Activated naive CD8-positive, alpha-beta T cell treated with anti-CD3 and anti-CD28 coated beads, Interleukin-2, amount 50 U/mL, for 24 hours (primary cell): ENCODE measurements around the gene BANF1.
A peak's percentile ranks its signal among the peaks of the same experiment; 100 is the strongest.
"Not testable (repeated sequence)": the region's sequence is repeated elsewhere in the genome, so short reads cannot be mapped to it uniquely, and the experiment has no call there.

ENCODE experiments used
- ATAC-seq: fragments of 150-1000 bp; cut with Tn5 transposase; one replicate; pipeline ENCODE4 v1.10.0; 2021
- DNase-seq: peaks from one replicate; pipeline ENCODE4 v3.0.0; 2021
- H3K27ac Mint-ChIP-seq: one replicate; pipeline ENCODE4 v1.8.0; 2021; ENCODE audit warnings: mild to moderate bottlenecking, mixed read lengths
- H3K27me3 Mint-ChIP-seq: one replicate; pipeline ENCODE4 v1.8.0; 2021; ENCODE audit warnings: mixed read lengths
- H3K36me3 Mint-ChIP-seq: one replicate; pipeline ENCODE4 v1.8.0; 2021; ENCODE audit warnings: low read depth, mixed read lengths
- H3K4me1 Mint-ChIP-seq: one replicate; pipeline ENCODE4 v1.8.0; 2021; ENCODE audit warnings: mixed read lengths
- H3K4me3 Mint-ChIP-seq: one replicate; pipeline ENCODE4 v1.8.0; 2021; ENCODE audit warnings: mild to moderate bottlenecking, moderate library complexity, mixed read lengths
- H3K9me3 Mint-ChIP-seq: one replicate; pipeline ENCODE4 v1.8.0; 2021; ENCODE audit warnings: mixed read lengths

Gene BANF1

DNA sequence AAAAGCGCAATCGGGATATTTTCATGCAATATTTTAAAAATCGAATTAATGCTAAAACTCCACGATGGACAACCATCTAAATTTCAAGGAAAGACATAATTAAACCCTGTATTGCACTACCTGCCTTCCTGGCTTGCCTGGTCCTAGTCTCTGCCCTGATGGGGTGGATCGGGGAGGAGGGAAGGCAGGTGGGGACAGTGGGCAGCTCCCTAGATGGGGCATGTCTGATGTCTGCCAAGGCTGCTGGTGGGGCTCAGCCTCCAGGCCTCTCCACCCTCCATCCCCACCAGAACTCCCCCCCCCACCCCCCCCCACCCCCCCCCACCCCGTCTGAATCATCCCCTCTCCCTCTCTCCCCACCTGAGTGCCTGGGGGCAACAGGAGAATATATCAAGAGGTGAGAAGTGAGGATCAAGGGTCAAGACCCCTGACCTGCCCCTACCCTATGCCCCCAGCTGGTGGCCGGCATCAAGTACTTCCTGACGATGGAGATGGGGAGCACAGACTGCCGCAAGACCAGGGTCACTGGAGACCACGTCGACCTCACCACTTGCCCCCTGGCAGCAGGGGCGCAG is 10.2 kb downstream of the BANF1 start:
- Mint-ChIP-seq H3K27me3 (peaks cover 12% of the 10 kb centered on the region), H3K4me3 (no peak overlapping the region), H3K4me1 (peaks cover 3% of the 10 kb centered on the region), H3K36me3 (no peaks in the 10 kb centered on the region), H3K27ac (no peak overlapping the region), H3K9me3 (no peaks in the 10 kb centered on the region)
- ATAC-seq (no peak), DNase-seq (no peak)

DNA sequence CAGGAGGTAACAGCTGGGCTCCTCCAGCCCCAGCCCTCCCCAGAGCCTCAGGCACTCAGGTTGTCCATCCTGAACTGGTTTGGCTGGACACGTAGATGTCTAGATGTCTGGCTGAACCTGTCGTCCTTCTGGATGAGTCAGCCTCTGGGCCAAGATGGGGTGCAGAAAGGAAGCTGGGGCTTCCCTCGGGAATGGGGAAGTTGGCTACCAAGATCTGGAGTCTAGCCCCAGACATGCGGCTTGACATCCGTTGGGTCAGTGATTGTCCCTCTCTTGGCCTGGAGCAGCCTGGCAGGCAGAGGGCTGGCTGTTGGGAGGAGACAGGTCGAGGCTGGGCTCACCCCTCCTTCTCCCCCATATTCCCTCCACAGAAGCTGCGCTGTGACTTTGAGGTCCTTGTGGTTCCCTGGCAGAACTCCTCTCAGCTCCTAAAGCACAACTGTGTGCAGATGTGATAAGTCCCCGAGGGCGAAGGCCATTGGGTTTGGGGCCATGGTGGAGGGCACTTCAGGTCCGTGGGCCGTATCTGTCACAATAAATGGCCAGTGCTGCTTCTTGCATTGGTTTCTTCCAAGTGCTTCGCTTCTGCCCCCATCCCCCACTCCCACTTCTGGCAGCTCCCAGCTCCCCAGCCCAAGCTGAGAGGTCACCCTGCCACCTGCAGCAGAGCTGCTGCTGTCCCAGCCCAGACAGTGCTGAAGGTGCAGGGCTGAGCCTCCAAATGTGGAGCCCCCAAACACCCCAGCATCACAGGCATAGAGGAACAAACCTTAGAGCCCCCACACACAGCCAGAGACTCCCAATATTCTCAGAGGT is 10.9 kb downstream of the BANF1 start:
- Mint-ChIP-seq H3K4me3 (no peak overlapping the region), H3K4me1 (peaks cover 6% of the 10 kb centered on the region), H3K27ac (no peak overlapping the region), H3K36me3 (no peaks in the 10 kb centered on the region), H3K9me3 (no peaks in the 10 kb centered on the region), H3K27me3 (peaks cover 12% of the 10 kb centered on the region)
- ATAC-seq, result no peak
- DNase-seq, result no peak

DNA sequence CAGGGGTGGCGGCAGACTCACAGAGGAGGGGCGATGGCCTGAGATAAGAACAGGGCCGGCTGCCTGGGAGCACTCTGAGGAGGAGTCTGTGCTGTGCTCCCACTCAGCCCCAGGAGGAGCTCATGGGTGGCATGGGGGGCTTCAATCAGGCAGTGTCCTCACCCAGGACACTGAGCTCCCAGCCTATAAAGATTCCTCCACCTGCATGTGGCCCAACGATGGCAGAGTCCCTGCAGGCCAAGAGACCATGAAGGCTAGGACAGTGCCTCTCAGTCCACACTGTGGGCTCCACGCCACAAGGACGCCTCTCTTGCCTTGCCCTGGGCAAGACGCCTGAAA is 11.4 kb downstream of the BANF1 start:
- peaks cover 9% of the 10 kb centered on the region for H3K4me1 Mint-ChIP-seq
- no peak for DNase-seq
- no peak overlapping the region for H3K27ac Mint-ChIP-seq
- ATAC-seq, result no peak
- peaks cover 12% of the 10 kb centered on the region for H3K27me3 Mint-ChIP-seq
- no peaks in the 10 kb centered on the region for H3K36me3 Mint-ChIP-seq
- no peak overlapping the region for H3K4me3 Mint-ChIP-seq
- no peaks in the 10 kb centered on the region for H3K9me3 Mint-ChIP-seq

DNA sequence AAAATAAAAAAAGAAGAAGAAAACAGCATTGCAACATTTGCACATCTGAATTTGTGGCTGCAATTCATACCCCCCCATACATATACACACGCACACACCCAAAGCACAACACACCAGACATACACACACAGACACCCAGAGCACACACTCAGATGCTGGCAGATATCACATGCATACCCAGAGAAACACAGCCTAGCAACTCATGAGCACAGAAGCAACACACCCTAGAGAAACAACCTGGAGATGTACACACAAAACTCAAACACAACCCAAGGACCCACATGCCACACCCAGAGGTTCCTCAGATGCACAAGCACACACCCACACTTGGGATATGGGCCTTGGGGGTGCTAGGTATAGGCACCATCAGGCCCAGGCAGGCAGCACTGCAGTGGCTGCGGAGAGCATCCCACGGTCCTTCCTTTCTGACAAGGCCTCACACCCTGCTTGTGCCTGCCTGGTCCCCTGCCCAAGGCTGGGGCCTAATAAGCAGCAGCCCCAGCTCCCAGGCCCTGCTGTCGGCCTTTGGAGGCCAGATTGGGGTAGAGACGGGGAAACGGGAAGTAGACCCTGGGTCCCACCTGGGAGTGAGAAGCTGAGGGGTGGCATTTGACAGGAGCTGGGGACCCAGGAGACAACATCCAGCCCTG is 12.6 kb downstream of the BANF1 start:
- H3K27ac Mint-ChIP-seq, result no peak overlapping the region
- H3K4me3 Mint-ChIP-seq, result no peak overlapping the region
- peaks cover 9% of the 10 kb centered on the region for H3K4me1 Mint-ChIP-seq
- ATAC-seq (no peak), DNase-seq (no peak)
- H3K9me3 Mint-ChIP-seq, result no peaks in the 10 kb centered on the region
- no peaks in the 10 kb centered on the region for H3K36me3 Mint-ChIP-seq
- H3K27me3 Mint-ChIP-seq, result peaks cover 12% of the 10 kb centered on the region

DNA sequence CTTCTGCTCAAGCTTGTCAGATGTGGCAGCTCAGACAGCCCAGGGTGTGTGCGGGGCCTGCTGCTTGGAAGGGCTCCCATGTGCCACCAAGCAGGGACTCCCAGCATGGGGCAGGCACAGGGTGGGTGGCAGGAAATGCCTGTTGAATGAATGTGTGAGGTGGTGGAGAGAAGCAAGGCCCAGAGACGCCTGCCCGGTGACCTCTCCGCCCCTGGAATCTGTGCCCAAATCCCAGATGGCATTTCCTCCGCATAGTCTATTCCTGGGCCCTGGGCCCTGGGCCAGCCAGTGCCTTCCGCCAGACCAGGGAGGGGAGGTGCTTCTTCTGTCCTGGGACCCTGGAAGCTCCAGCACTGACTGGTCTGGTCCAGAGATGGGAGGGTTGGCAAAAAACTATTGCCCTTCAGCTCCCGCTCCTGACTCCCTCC is 13.2 kb downstream of the BANF1 start:
- DNase-seq, result no peak
- no peak overlapping the region for H3K27ac Mint-ChIP-seq
- peaks cover 8% of the 10 kb centered on the region for H3K27me3 Mint-ChIP-seq
- H3K36me3 Mint-ChIP-seq, result no peaks in the 10 kb centered on the region
- no peak overlapping the region for H3K4me3 Mint-ChIP-seq
- ATAC-seq, result no peak
- peaks cover 9% of the 10 kb centered on the region for H3K4me1 Mint-ChIP-seq
- H3K9me3 Mint-ChIP-seq, result no peaks in the 10 kb centered on the region

DNA sequence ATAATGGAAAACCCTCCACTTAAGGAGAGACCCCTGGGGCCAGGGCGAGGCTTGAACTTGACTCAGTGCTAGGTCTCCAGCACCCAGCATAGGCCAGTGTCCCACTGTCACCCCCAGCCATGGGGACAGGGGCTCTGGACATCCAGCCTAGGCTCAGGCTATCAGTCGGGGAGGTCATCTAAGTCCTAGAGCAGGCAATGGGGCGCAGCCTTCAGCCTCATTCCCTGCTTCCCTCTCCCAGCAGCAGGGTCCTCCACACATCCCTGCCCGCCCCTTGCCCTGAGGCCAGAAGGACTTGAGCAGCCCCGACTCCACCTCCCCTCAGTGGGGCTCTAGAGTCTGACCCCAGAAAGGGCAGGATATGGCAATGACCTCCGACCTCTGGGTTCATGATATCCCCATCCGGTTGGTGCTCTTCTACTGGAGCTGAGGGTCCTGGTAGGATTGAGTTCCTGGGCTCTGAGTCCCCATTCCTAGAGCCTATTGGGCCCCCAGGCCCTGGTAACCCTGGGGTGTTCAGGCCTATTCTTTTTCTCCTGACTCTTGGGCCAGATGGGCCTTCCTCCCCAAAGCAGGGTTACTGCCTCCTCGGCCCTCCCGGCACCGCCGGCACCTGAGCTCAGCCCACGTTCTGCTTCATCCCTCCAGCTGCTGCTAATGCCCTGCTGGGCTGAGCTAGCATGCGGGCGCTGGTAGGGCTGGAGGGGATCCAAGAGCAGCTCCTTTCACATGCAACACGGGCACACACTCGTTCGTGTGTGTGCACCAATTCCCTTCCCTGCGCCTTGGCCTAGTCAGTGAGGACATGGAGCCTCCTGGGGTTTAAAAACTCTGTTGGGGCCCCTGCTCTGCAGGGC is 13.9 kb downstream of the BANF1 start:
- ATAC-seq, result no peak
- DNase-seq, result no peak
- Mint-ChIP-seq H3K27ac (no peak overlapping the region), H3K4me1 (peaks cover 12% of the 10 kb centered on the region), H3K27me3 (peaks cover 8% of the 10 kb centered on the region), H3K9me3 (no peaks in the 10 kb centered on the region), H3K4me3 (no peak overlapping the region), H3K36me3 (no peaks in the 10 kb centered on the region)

DNA sequence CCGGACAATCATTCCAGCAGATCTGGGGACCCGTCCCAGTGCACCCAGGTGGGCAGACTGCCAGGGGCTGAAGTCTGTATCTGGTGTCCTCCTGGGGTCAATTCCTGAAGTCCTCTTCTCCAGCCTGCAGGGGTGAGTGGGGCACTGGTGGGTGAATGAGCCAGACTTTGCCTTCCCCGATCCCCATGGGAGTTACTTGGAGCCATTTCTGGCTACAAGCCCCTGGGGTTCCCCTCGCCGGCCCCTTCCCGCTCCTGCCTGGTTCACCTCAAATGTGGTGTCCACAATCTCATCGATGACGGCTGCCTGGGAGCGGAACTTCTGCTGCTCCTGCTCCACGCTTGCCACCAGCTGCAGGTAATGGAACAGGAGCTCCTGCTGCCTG is 14.5 kb downstream of the BANF1 start:
- H3K4me3 Mint-ChIP-seq, result no peak overlapping the region
- no peaks in the 10 kb centered on the region for H3K36me3 Mint-ChIP-seq
- peaks cover 8% of the 10 kb centered on the region for H3K27me3 Mint-ChIP-seq
- no peak overlapping the region for H3K27ac Mint-ChIP-seq
- H3K4me1 Mint-ChIP-seq, result peaks cover 17% of the 10 kb centered on the region
- no peaks in the 10 kb centered on the region for H3K9me3 Mint-ChIP-seq
- ATAC-seq (no peak), DNase-seq (no peak)

DNA sequence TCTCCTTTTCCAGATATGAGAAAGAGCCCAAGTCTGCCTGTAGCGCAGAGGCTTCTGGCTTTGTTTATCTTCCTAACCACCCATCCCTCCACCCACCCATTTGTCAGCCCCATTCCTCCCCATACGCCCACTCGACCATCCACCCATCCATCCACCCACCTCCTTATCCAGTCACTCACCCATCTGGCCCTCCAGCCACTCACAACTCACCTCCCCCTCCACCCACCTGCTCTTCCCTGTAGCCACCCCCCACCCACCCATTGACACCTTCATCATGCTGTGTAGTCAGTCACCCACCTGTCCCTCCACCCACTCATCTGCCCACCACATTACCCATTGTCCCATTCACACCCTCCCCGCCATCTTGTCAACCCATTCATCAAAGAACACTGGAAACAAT is 15.0 kb downstream of the BANF1 start:
- H3K27ac Mint-ChIP-seq, result no peak overlapping the region
- no peaks in the 10 kb centered on the region for H3K9me3 Mint-ChIP-seq
- H3K4me3 Mint-ChIP-seq, result no peak overlapping the region

DNA sequence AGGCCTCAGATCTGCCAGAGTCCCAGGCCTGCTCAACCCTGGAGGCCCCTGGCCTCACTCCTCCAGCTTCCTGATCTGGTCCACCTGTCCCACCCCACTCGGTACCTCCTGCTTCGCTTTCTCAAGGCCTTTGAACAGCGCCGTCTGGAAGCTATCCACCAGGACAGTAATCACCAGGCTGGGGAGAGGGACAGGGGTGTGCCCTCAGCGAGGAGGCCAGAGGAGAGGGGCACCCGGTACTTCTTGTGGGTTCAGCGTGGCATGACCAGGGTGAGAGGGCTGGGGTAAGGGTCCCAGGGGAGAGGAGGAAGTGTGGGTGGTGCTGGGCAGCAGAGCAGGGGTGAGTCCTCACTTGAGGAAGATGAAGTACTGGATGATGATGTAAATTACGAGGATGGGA is 17.9 kb downstream of the BANF1 start:
- DNase-seq (no peak), ATAC-seq (no peak)
- H3K36me3 Mint-ChIP-seq, result no peaks in the 10 kb centered on the region
- H3K9me3 Mint-ChIP-seq, result no peaks in the 10 kb centered on the region
- peaks cover 7% of the 10 kb centered on the region for H3K27me3 Mint-ChIP-seq
- H3K4me1 Mint-ChIP-seq, result peaks cover 21% of the 10 kb centered on the region
- H3K27ac Mint-ChIP-seq, result no peak overlapping the region
- no peak overlapping the region for H3K4me3 Mint-ChIP-seq

More for the DNA sequence above, 15.0 kb downstream of the BANF1 start:
- Mint-ChIP-seq H3K4me1 (peaks cover 21% of the 10 kb centered on the region), H3K27me3 (peaks cover 8% of the 10 kb centered on the region), H3K36me3 (no peaks in the 10 kb centered on the region)
- DNase-seq (no peak), ATAC-seq (no peak)

DNA sequence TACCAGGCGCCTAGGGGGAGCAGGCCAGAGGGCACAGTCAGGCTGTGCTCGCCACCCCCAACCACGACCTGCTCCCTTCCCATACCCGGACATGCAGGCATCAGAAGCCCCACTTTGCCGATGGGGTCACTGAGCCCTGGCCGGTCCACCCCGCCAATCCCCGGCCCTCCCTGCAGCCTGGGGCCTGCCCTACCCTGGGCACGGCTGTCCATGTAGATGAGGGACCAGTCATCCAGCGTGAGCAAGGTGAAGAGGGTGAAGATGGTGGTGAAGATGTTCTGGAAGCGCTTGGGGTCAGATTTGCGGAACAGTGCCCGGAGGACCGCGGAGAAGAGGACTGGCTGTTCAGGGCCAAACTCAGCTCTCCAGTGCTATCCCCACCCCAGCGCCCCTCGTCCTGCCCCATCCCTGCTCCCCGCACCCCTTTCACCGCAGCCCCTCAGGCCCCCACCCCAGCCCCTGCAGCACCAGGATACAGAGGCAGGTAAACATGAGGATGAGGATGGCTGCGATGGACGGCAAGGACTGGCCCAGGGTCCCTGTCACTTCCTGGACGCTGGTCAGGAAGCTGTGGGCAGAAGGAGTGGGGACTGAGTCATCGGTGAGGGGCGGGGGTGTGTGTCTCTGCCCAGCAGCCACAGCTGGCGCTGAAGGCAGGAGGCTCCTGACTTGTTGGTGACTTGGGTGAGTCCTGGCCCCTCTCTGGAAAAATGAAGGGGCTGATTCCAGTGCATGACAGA is 18.5 kb downstream of the BANF1 start:
- H3K9me3 Mint-ChIP-seq, result no peaks in the 10 kb centered on the region
- ATAC-seq, result peak; percentile 30
- peaks cover 7% of the 10 kb centered on the region for H3K27me3 Mint-ChIP-seq
- no peak overlapping the region for H3K4me3 Mint-ChIP-seq
- peak; percentile 29 for DNase-seq
- H3K4me1 Mint-ChIP-seq, result peaks cover 21% of the 10 kb centered on the region
- no peaks in the 10 kb centered on the region for H3K36me3 Mint-ChIP-seq
- H3K27ac Mint-ChIP-seq, result no peak overlapping the region

DNA sequence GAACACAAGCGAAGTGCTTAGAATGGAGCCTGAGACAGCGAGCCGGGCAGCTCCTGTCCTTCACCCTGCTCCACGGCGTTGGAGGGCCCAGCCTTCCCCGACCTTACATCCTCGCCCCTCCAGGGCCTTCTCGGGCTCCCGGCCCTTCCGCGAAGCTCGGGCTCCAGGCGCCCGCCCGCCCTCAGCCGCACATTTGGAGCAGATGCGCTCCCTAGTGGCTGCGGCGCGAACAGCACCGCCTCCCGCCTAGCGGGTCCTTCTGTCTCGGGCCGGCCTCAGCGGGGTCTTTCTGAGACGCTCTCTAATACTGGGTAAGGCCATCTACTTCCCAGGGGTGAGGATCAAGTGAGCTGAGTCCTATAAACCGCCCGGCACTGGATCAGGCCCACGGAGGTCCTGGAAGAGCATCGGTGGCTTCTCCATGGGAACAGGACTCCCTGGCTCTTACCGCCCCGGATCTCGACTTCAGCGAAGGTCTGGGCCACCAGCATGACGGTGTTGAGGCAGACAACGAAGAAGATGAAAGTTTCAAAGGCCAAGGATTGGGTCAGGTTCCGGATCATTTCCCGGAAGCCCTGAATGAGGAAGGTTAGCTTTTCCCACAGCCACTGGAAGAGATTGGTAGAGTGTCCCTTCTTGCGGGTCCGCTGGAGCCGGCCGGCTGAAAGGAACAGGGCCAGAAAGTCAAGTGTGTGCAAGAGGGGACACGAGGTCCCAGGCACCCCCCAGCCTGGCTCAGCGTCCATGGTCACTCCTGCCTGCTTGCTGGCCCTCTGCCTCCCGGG is 20.3 kb downstream of the BANF1 start:
- no peak overlapping the region for H3K27ac Mint-ChIP-seq
- H3K36me3 Mint-ChIP-seq, result no peaks in the 10 kb centered on the region
- peak; percentile 84 for ATAC-seq
- H3K4me1 Mint-ChIP-seq, result peaks cover 16% of the 10 kb centered on the region
- H3K27me3 Mint-ChIP-seq, result peaks cover 7% of the 10 kb centered on the region
- H3K9me3 Mint-ChIP-seq, result no peaks in the 10 kb centered on the region
- peak; percentile 92 for DNase-seq
- H3K4me3 Mint-ChIP-seq, result no peak overlapping the region

DNA sequence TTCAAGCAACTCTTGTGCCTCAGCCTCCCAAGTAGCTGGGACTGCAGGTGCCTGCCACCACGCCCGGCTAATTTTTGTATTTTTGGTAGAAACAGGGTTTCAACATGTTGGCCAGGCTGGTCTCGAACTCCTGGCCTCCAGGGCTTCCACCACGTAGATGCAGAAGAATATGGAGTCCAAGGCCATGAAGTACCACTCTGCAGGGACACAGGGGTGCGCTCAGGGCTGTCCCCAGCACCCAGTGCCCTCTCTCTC is 20.8 kb downstream of the BANF1 start:
- ATAC-seq, H3K9me3 Mint-ChIP-seq, H3K27me3 Mint-ChIP-seq, H3K36me3 Mint-ChIP-seq, H3K4me3 Mint-ChIP-seq, DNase-seq, H3K27ac Mint-ChIP-seq: not testable (repeated sequence)
- H3K4me1 Mint-ChIP-seq, result peaks cover 14% of the 10 kb centered on the region

DNA sequence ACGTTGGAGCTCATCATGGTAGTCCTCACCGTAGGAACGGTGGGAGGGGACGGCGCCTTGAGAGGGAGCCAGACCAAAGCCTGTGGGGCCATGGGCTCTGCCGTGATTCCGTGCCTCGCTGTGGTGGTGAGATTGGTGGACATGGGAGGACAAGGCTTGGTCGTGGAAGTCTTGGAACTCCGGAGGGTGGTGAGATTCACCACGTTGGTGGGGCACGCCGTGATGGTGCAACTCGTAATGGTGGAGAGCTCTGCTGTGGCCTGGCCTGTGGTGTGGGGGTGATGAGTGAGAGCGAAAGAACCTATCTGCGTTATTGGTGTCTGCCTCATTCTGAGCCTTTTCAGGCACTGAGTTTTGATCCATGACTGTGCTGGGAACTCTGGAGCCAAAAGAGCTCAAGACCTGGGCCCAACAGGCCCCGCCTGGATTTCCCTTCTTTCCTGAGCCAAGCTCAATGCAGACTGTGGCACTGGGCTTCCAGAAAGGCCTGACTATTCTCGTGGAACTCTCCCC is 23.8 kb downstream of the BANF1 start, which contains the start of gene CATSPER1:
Gene CATSPER1 (minus strand): TSS at position 463 of the 513 bp plus-strand sequence. CDS start 100 bp downstream, at position 363.
- no peak within 1 kb of the TSS for H3K4me3 Mint-ChIP-seq
- no peaks in the 10 kb centered on the region for H3K9me3 Mint-ChIP-seq
- DNase-seq (no peak), ATAC-seq (no peak)
- H3K27me3 Mint-ChIP-seq, result peaks cover 7% of the 10 kb centered on the region
- H3K36me3 Mint-ChIP-seq, result no peaks in the 10 kb centered on the region
- H3K27ac Mint-ChIP-seq, result no peak within 1 kb of the TSS
- peaks cover 10% of the 10 kb centered on the region for H3K4me1 Mint-ChIP-seq
